HG02759 (cell line): ENCODE measurements around the gene RASSF4.
"Not testable (repeated sequence)": the region's sequence is repeated elsewhere in the genome, so short reads cannot be mapped to it uniquely, and the experiment has no call there.

Experiments used
- ATAC-seq: cut with Tn5 transposase; IDR thresholded peaks from one replicate; pipeline ENCODE4 v1.9.1; 2021; ENCODE audit warnings: mild to moderate bottlenecking, moderate library complexity; ENCODE audit not compliant: unreplicated experiment

RASSF4 gene

DNA sequence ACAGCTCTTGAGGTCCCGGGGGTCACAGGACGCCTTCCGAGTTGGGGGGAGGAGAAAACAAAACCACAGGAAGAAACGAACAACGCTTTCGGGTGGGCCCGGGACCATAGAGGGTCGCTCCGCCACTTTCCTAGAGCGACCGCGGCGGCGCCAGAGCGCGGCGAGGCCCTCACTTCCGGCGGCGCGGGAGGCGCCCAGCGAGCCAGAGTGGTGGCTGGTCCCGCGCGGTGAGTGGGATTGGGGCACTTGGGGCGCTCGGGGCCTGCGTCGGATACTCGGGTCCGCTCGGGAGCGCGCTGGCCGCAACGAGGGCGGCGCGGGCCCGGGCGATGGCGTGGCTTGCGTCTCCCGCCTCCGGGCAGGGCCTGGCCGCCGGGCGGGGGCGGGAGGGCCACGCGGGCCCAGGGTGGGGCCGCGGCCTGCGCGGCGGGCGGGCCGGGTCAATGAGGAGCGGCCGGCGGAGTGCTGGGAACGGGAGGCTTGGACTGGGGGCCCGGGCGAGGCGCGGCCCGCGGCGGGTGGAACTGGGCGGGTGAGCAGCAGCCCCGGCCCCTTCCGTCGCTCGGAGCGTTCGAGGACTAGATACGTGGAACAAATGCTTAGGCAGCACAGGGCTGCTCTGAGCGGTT, 41.3 kb downstream of the RASSF4 start, which contains the start of gene ZNF22:
TSS of gene ZNF22 (plus strand) at position 172 of the 629 bp plus-strand sequence. CDS start 2,446 bp downstream, outside the sequence.
- peak; percentile 82 for ATAC-seq

DNA sequence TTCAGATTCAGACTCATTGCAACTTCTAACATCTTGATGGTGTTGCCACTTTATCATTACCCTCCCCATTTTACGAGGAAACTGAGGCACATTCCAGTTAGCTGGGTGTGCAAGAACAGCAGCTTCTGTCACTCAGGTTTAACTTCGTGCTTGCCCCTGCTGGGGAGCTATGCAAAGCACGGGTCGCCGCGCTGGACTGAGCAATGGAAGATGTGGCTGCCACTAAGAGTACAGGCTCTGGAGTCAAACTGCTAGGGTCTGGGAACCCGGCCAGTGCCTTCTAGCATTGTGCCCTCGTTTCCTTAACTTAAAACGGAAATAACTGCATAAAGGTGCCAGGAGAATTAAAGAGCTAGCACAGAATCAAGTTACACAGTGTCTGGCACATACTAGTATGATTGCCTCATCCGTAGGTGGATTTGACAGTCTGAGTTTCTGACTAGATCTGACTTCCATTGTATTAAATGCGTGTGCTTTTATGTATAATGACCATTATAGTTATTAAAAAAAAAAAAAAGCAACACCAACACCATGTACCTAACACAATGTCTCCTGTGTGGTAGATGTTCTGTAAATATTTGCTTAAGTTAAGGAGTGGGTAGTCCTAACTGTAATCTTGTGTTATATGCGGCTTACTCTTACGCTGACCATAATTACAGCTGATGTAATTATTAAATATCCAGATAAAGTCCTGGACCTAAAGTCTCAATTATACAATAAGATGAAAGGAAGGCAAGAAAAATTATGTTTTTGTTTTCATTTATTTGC, 42.0 kb downstream of the RASSF4 start:
- ATAC-seq: peak; percentile 77

DNA sequence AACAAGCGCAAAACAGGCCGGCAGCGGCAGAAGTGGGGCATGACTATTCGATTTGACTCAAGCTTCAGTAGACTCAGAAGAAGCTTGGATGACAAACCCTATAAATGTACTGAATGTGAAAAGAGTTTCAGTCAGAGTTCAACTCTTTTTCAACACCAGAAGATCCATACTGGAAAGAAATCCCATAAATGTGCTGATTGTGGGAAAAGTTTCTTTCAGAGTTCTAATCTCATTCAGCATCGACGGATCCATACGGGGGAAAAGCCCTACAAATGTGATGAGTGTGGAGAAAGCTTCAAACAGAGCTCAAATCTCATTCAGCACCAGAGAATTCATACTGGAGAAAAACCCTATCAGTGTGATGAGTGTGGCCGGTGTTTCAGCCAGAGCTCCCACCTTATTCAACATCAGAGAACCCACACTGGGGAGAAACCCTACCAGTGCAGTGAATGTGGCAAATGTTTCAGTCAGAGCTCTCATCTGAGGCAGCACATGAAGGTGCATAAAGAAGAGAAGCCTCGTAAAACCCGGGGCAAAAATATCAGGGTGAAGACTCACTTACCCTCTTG, 43.9 kb downstream of the RASSF4 start:
- no peak for ATAC-seq

DNA sequence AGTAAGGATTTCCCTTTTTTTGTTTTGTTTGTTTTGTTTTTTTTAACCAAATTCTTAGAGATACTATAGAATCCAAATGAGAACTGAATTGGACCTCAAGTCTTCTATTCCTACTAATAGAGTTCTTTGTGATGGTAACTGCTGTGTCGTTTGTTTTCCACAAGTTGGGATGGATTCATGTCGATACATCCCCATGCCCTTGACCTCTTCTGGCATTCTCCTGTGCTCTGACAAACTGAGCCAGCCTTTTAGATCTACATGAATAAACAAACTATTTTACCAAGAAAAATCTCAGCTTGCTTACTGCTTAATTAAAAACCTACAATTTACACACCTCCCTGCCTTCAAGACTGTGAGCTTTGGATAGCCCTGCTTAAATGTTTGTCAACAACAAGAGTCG, 45.1 kb downstream of the RASSF4 start:
- ATAC-seq: no peak

DNA sequence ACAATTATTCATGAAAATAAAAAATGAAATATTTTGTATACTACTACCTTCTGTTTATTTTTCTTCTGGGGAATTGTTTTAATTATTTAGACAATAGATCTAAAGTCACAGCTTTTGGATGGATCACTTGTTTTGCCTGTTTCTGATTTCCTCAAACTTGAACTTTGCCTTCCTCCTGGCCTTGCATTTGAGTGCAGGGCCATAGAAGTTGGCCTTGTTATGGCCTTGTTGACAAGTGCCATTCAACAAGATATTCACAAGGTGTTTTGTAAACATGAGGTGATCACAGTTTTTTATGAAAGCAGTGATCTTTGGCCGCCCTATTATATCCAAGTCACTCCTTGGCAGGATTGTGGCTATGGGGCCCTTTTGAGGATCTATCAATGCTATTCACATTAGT, 45.7 kb downstream of the RASSF4 start:
- ATAC-seq: no peak

DNA sequence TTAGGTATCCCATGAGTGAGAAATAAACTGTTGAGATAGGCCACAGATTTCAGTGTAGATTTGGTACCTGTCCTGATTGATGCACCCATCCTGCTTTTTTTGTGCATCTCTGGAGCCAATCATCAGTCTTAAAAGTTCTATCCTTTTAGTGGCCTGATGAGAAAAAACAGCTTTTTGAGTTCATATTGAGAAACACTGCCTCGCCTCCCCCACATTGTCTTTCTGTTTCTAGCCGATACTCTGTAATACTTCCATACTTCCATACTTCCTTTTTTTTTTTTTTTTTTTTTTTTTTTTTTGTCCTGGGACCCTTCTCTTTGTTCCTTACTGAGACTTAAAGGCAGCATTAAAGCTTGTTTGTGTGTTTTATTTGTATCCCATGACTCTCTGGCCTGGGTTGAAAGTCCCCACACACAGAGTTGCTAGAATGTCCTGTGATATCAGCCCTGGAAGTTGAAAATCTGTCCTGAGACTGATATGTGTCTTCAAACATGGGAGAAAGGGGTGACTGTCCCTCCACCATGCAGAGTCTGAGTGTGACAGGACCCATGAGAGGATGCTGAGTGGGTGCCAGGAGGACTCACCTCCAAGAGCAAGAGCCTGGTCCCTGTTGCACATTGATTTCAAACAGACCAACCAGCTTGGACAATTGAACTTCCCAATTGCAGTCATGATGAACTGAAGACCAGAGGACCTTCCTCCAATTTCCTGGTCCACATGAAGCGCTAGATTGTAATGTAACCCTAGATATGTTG, 46.9 kb downstream of the RASSF4 start:
- ATAC-seq: no peak

DNA sequence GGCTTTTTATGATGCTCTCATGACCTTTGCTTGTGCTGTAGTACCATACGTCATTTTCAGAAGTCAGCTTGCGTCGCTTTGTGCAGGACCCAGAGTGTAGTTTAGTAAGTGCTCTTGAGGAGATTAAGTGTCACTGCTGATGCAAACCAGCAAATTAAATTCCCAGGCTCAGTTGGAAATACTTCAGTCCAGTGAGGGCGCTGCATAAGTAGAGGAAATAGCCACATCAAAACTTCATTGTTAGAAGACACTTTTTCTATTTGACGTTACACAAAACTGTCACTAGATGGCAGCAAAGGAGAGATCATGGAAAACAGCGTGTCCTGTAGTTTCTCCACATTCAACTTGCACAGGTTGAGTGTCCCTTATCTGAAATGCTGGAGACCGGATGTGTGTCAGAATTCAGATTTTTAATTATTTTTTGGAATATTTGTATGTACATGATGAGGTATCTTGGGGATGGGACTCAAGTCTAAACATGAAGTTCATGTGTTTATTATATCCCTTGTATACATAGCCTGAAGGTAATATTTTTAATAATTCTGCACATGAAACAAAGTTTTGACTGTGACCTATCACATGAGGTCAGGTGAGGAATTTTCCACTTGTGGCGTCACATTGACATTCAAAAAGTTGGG, 49.0 kb downstream of the RASSF4 start:
- ATAC-seq: peak; percentile 81

DNA sequence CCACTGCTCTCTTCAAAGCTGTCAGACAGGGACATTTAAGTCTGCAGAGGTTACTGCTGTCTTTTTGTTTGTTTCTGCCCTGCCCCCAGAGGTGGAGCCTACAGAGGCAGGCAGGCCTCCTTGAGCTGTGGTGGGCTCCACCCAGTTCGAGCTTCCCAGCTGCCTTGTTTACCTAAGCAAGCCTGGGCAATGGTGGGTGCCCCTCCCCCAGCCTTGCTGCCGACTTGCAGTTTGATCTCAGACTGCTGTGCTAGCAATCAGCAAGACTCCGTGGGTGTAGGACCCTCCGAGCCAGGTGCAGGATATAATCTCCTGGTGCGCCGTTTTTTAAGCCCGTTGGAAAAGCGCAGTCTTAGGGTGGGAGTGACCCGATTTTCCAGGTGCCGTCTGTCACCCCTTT, 55.0 kb downstream of the RASSF4 start:
- ATAC-seq: not testable (repeated sequence)

DNA sequence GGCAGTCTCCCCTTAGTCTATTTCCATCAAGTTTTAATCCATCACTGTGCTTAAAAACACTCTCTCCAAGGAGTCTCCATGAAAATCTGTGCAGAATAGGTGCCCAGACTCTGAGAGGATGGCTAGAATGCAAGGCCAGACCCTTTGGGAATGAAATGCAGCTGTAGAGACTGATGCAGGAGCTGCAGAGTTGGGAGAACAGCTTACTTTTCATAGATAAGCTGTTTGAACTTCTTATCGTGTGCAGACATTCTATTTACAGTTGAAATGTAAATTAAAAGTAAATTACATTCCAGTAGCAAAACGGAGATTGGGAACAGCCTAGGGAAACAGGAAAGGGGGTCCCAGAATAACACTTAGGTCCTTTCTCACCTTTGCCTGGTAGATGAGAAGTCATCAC, 56.0 kb downstream of the RASSF4 start:
- ATAC-seq: no peak

DNA sequence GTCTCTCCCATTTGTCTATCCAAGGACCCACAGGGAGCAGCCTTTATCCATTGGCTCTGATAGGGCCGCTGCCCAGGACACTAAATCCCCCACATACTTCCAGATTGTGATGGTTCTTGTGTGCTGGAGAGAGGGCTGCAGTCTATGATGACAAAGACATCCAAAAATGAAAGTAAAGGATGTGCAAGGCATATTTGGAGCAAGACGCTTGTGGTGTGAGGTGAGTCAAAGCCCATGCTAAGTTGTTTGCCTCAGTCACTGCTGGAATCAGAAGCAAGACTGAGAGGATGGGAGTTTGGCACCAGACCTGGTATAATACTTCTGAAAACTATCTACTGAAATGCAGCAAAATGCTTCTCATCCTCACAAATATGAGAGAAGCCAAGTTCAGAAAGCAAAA, 63.8 kb downstream of the RASSF4 start:
- no peak for ATAC-seq

DNA sequence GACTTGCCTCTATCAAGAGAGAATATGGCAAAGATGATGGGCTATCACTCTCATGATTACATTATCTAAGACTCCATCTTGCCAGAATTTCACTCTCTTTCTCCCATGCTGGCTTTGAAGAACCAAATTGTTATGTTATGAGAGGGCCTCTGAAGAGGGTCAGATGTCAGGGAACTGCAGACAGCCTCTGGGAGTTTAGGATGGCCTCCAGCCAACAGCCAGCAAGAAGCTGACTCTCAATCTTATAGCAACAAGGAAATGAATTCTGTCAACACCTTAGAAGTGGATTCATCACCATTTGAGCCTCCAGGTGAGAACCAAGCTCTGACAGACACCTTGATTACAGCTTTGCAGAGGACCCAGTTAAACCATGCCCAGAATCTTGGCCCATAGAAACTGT, 74.7 kb downstream of the RASSF4 start:
- ATAC-seq: no peak

DNA sequence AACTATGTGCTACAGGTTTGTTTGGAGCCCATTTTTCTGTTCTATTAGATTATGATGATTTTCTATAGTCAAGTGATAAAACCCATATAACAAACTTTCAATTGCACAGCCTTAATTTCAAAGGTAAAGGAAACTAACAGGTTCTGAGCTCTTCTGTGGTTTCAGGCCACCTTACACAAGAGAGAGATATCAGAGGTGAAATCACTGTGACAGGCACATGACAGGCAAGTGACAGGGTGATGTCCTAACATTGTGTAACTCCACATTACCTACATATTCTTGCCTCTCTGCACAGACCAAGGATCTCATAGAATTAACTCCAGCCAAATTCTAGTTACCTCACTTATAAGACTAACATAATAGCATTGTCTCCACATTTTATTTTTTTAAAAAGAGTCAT, 76.1 kb downstream of the RASSF4 start:
- ATAC-seq: no peak

DNA sequence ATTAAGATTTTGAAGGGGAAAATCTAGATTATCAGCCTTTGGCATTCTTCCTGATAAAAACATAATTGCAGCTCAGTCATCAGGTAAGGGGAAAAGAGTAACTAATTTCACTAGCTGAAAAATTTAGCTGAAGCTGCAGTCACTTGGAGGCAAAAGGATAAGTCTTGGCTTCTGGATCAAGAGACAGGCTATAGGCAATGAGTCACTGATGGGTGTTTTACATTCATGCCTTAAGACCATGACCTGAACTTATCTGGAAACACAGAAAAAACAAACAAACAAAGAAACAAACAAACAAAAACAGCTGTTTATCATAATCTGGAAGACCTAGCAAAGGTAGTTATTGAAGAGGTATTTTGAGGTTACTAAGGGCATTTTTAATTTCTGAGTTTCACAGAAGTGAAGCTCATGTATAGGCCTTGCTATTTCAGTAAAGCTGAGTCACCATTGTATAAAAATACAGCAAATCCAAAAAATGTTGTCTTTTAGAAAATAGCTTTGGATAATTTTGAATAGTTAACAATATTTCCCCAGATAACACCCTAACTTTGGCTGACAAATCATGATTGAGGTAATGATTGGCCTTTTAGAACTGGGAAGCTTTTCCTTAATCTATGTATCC, 81.4 kb downstream of the RASSF4 start:
- ATAC-seq: no peak

DNA sequence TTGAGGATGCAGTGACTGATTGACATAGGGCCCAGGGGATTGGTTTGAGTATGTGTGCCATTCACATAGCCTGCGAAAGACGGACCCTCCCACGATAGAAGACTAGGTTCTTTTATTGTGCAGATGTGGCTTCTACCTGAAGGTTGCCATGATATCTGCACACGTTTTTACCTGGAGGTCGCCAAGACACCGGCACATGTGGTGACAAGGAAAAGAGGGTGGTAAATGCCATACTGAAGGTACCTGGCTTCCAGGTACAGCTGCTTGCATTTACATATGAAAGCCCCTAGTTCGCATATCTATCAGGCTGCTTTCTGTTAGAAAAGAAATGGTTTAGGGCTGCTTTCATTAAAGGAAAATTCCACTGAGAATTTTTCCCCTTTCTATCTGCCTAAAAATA, 84.7 kb downstream of the RASSF4 start:
- no peak for ATAC-seq
